ENCODE results near the gene KCND3. TPM values are rescaled to one million over a fixed set of nuclear protein-coding genes. Genes with fewer than 3 reads are reported as not detected.
A peak's percentile ranks its signal among the peaks of the same experiment; 100 is the strongest.
"Not testable (repeated sequence)": the region's sequence is repeated elsewhere in the genome, so short reads cannot be mapped to it uniquely, and the experiment has no call there.

KCND3 gene
- total RNA-seq, 1 experiment from 2014 or later, result 0.21 TPM

GRCh38 chr1:111814305-111814628, 175.2 kb downstream of the KCND3 start:
- Histone ChIP-seq H3K27me3 (ENCODE audit: control insufficient read depth, insufficient read depth, low read length) (no peaks in the 10 kb centered on the region), H3K36me3 (replicated peaks; ENCODE audit: control insufficient read depth, insufficient read depth, low read length) (no peaks in the 10 kb centered on the region), H3K4me3 (ENCODE audit: insufficient read depth, low read depth, low read length) (no peak overlapping the region)
- no peak for DNase-seq

- Histone ChIP-seq H3K4me3 (ENCODE audit: insufficient read depth, low read depth, low read length) (no peak overlapping the region), H3K27me3 (ENCODE audit: control insufficient read depth, insufficient read depth, low read length) (no peaks in the 10 kb centered on the region), H3K36me3 (replicated peaks; ENCODE audit: control insufficient read depth, insufficient read depth, low read length) (no peaks in the 10 kb centered on the region)
- peak; percentile 52 for DNase-seq
These were observed 175.8 kb downstream of the KCND3 start for GRCh38 chr1:111813440-111814304.

GRCh38 chr1:111812306-111812705, 177.2 kb downstream of the KCND3 start:
- no peak overlapping the region for H3K4me3 ChIP-seq (ENCODE audit: insufficient read depth, low read depth, low read length)
- DNase-seq, result no peak
- no peaks in the 10 kb centered on the region for H3K27me3 ChIP-seq (ENCODE audit: control insufficient read depth, insufficient read depth, low read length)

GRCh38 chr1:111811891-111812290, 177.6 kb downstream of the KCND3 start:
- no peak for DNase-seq
- no peak overlapping the region for H3K4me3 ChIP-seq (ENCODE audit: insufficient read depth, low read depth, low read length)
- no peaks in the 10 kb centered on the region for H3K36me3 ChIP-seq (replicated peaks; ENCODE audit: control insufficient read depth, insufficient read depth, low read length)
- no peaks in the 10 kb centered on the region for H3K27me3 ChIP-seq (ENCODE audit: control insufficient read depth, insufficient read depth, low read length)

More at GRCh38 chr1:111812306-111812705, 177.2 kb downstream of the KCND3 start:
- H3K36me3 ChIP-seq (replicated peaks; ENCODE audit: control insufficient read depth, insufficient read depth, low read length), result no peaks in the 10 kb centered on the region

- no peak overlapping the region for H3K4me3 ChIP-seq (ENCODE audit: insufficient read depth, low read depth, low read length)
- no peak for DNase-seq
- no peaks in the 10 kb centered on the region for H3K36me3 ChIP-seq (replicated peaks; ENCODE audit: control insufficient read depth, insufficient read depth, low read length)
- H3K27me3 ChIP-seq (ENCODE audit: control insufficient read depth, insufficient read depth, low read length), result no peaks in the 10 kb centered on the region
These were observed 184.2 kb downstream of the KCND3 start for GRCh38 chr1:111805251-111805650.

GRCh38 chr1:111804776-111805175, 184.7 kb downstream of the KCND3 start:
- peak; percentile 55 for DNase-seq
- H3K27me3 ChIP-seq (ENCODE audit: control insufficient read depth, insufficient read depth, low read length), result no peaks in the 10 kb centered on the region
- no peak overlapping the region for H3K4me3 ChIP-seq (ENCODE audit: insufficient read depth, low read depth, low read length)
- no peaks in the 10 kb centered on the region for H3K36me3 ChIP-seq (replicated peaks; ENCODE audit: control insufficient read depth, insufficient read depth, low read length)

GRCh38 chr1:111803951-111804350, 185.5 kb downstream of the KCND3 start:
- DNase-seq, result no peak
- H3K36me3 ChIP-seq (replicated peaks; ENCODE audit: control insufficient read depth, insufficient read depth, low read length), result no peaks in the 10 kb centered on the region
- H3K27me3 ChIP-seq (ENCODE audit: control insufficient read depth, insufficient read depth, low read length), result no peaks in the 10 kb centered on the region
- no peak overlapping the region for H3K4me3 ChIP-seq (ENCODE audit: insufficient read depth, low read depth, low read length)

GRCh38 chr1:111802984-111803383, 186.5 kb downstream of the KCND3 start:
- Histone ChIP-seq H3K36me3 (replicated peaks; ENCODE audit: control insufficient read depth, insufficient read depth, low read length) (no peaks in the 10 kb centered on the region), H3K4me3 (ENCODE audit: insufficient read depth, low read depth, low read length) (no peak overlapping the region), H3K27me3 (ENCODE audit: control insufficient read depth, insufficient read depth, low read length) (no peaks in the 10 kb centered on the region)
- DNase-seq, result no peak

- Histone ChIP-seq H3K36me3 (replicated peaks; ENCODE audit: control insufficient read depth, insufficient read depth, low read length) (no peaks in the 10 kb centered on the region), H3K4me3 (ENCODE audit: insufficient read depth, low read depth, low read length) (no peak overlapping the region), H3K27me3 (ENCODE audit: control insufficient read depth, insufficient read depth, low read length) (no peaks in the 10 kb centered on the region)
- DNase-seq, result no peak
These were observed 187.4 kb downstream of the KCND3 start for GRCh38 chr1:111802110-111802509.

GRCh38 chr1:111801071-111801850, 188.2 kb downstream of the KCND3 start:
- peak; percentile 67 for DNase-seq

GRCh38 chr1:111799722-111800121, 189.7 kb downstream of the KCND3 start:
- not testable (repeated sequence) for H3K36me3 ChIP-seq (replicated peaks; ENCODE audit: control insufficient read depth, insufficient read depth, low read length); H3K4me3 ChIP-seq (ENCODE audit: insufficient read depth, low read depth, low read length); H3K27me3 ChIP-seq (ENCODE audit: control insufficient read depth, insufficient read depth, low read length); DNase-seq

More at GRCh38 chr1:111801071-111801850, 188.2 kb downstream of the KCND3 start:
- Histone ChIP-seq H3K36me3 (replicated peaks; ENCODE audit: control insufficient read depth, insufficient read depth, low read length) (no peaks in the 10 kb centered on the region), H3K4me3 (ENCODE audit: insufficient read depth, low read depth, low read length) (no peak overlapping the region), H3K27me3 (ENCODE audit: control insufficient read depth, insufficient read depth, low read length) (no peaks in the 10 kb centered on the region)

- no peak overlapping the region for H3K4me3 ChIP-seq (ENCODE audit: insufficient read depth, low read depth, low read length)
- DNase-seq, result no peak
These were observed 190.9 kb downstream of the KCND3 start for GRCh38 chr1:111798580-111798979.

GRCh38 chr1:111795401-111795800, 194.1 kb downstream of the KCND3 start:
- no peak for DNase-seq
- Histone ChIP-seq H3K27me3 (ENCODE audit: control insufficient read depth, insufficient read depth, low read length) (peaks cover 2% of the 10 kb centered on the region; the same call in 1 of the 2 replicates), H3K36me3 (replicated peaks; ENCODE audit: control insufficient read depth, insufficient read depth, low read length) (no peaks in the 10 kb centered on the region), H3K4me3 (ENCODE audit: insufficient read depth, low read depth, low read length) (no peak overlapping the region)

More at GRCh38 chr1:111798580-111798979, 190.9 kb downstream of the KCND3 start:
- Histone ChIP-seq H3K36me3 (replicated peaks; ENCODE audit: control insufficient read depth, insufficient read depth, low read length) (no peaks in the 10 kb centered on the region), H3K27me3 (ENCODE audit: control insufficient read depth, insufficient read depth, low read length) (no peaks in the 10 kb centered on the region)

GRCh38 chr1:111793923-111794322, 195.5 kb downstream of the KCND3 start:
- DNase-seq, result no peak
- peaks cover 2% of the 10 kb centered on the region; the same call in 1 of the 2 replicates for H3K27me3 ChIP-seq (ENCODE audit: control insufficient read depth, insufficient read depth, low read length)
- H3K4me3 ChIP-seq (ENCODE audit: insufficient read depth, low read depth, low read length), result no peak overlapping the region
- no peaks in the 10 kb centered on the region for H3K36me3 ChIP-seq (replicated peaks; ENCODE audit: control insufficient read depth, insufficient read depth, low read length)

- no peaks in the 10 kb centered on the region for H3K36me3 ChIP-seq (replicated peaks; ENCODE audit: control insufficient read depth, insufficient read depth, low read length)
- DNase-seq, result no peak
- H3K4me3 ChIP-seq (ENCODE audit: insufficient read depth, low read depth, low read length), result no peak overlapping the region
- peaks cover 2% of the 10 kb centered on the region; the same call in 1 of the 2 replicates for H3K27me3 ChIP-seq (ENCODE audit: control insufficient read depth, insufficient read depth, low read length)
These were observed 197.2 kb downstream of the KCND3 start for GRCh38 chr1:111792249-111792648.

Data from H7 (cell line).